A204.1 (cell line): Measurements from ENCODE around the gene SH3BP5.

Source experiments
- FAIRE-seq: peaks from 2 replicates; lab custom pipeline; 2012; peaks lifted over from hg19 to GRCh38; lab: Jason Lieb, UNC

Gene SH3BP5

GRCh38 chr3:15325228-15325627 is 7.2 kb downstream of the SH3BP5 start:
- no peak for FAIRE-seq

- no peak for FAIRE-seq
These were observed 8.0 kb downstream of the SH3BP5 start for GRCh38 chr3:15324379-15324808.

- FAIRE-seq, result no peak
These were observed 9.3 kb downstream of the SH3BP5 start for GRCh38 chr3:15323063-15323462.

GRCh38 chr3:15321349-15321748 is 11.0 kb downstream of the SH3BP5 start:
- FAIRE-seq, result no peak

GRCh38 chr3:15319575-15319974 is 12.8 kb downstream of the SH3BP5 start:
- no peak for FAIRE-seq

- FAIRE-seq, result no peak
These were observed 13.2 kb downstream of the SH3BP5 start for GRCh38 chr3:15319136-15319535.

- FAIRE-seq, result no peak
These were observed 13.7 kb downstream of the SH3BP5 start for GRCh38 chr3:15318661-15319060.

GRCh38 chr3:15316998-15317435 is 15.4 kb downstream of the SH3BP5 start:
- no peak for FAIRE-seq

GRCh38 chr3:15315003-15315402 is 17.4 kb downstream of the SH3BP5 start:
- FAIRE-seq, result no peak

GRCh38 chr3:15314276-15314675 is 18.1 kb downstream of the SH3BP5 start:
- no peak for FAIRE-seq

- FAIRE-seq, result no peak
These were observed 18.9 kb downstream of the SH3BP5 start for GRCh38 chr3:15313461-15313860.

- no peak for FAIRE-seq
These were observed 19.8 kb downstream of the SH3BP5 start for GRCh38 chr3:15312550-15312949.

- no peak for FAIRE-seq
These were observed 21.7 kb downstream of the SH3BP5 start for GRCh38 chr3:15310491-15311370.

- no peak for FAIRE-seq
These were observed 22.6 kb downstream of the SH3BP5 start for GRCh38 chr3:15309662-15310335.

GRCh38 chr3:15307580-15307979 is 24.8 kb downstream of the SH3BP5 start:
- no peak for FAIRE-seq

- FAIRE-seq, result no peak
These were observed 25.4 kb downstream of the SH3BP5 start for GRCh38 chr3:15306979-15307359.

GRCh38 chr3:15305359-15305844 is 27.0 kb downstream of the SH3BP5 start:
- no peak for FAIRE-seq

GRCh38 chr3:15303728-15304127 is 28.7 kb downstream of the SH3BP5 start:
- no peak for FAIRE-seq

GRCh38 chr3:15303216-15303615 is 29.2 kb downstream of the SH3BP5 start:
- FAIRE-seq, result no peak

GRCh38 chr3:15301761-15302160 is 30.6 kb downstream of the SH3BP5 start:
- FAIRE-seq, result no peak

GRCh38 chr3:15300323-15301078 is 31.9 kb downstream of the SH3BP5 start:
- FAIRE-seq, result no peak

GRCh38 chr3:15299036-15299435 is 33.4 kb downstream of the SH3BP5 start:
- FAIRE-seq, result no peak

GRCh38 chr3:15298504-15298903 is 33.9 kb downstream of the SH3BP5 start:
- no peak for FAIRE-seq
